ENCODE measurements around the gene TPSD1. TPM values are rescaled to one million over a fixed set of nuclear protein-coding genes. Genes with fewer than 3 reads are reported as not detected.

The TPSD1 gene
- total RNA-seq, 6 experiments from 2014 or later, result not detected

DNA sequence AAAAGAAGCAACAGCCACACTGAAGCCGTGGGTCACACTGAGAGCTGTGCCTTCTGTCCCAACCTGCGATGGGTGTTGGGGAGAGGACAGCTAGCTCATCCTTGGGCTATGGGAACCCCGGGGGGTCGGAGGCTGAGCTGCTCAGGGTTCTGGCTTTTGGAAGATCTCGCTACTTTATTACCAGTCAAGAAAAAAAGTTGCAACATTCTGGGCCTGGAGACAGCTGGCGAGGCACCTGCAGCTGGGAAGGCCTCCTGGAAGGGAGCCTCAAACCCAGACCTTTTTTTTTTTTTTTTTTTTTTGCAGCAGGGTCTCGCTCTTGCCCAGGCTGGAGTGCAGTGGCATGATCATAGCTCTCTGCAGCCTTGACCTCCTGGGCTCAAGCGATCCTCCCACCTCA lies 24.9 kb downstream of the TPSD1 start:
- H3K4me3 Mint-ChIP-seq, result no peak overlapping the region
- no peak for DNase-seq
- H3K27me3 Mint-ChIP-seq (ENCODE audit: insufficient read depth), result peaks cover 26% of the 10 kb centered on the region
- no peaks in the 10 kb centered on the region for H3K36me3 Mint-ChIP-seq (ENCODE audit: low read depth)
- no peak overlapping the region for H3K27ac Mint-ChIP-seq
- TF ChIP-seq, protein P1, sequence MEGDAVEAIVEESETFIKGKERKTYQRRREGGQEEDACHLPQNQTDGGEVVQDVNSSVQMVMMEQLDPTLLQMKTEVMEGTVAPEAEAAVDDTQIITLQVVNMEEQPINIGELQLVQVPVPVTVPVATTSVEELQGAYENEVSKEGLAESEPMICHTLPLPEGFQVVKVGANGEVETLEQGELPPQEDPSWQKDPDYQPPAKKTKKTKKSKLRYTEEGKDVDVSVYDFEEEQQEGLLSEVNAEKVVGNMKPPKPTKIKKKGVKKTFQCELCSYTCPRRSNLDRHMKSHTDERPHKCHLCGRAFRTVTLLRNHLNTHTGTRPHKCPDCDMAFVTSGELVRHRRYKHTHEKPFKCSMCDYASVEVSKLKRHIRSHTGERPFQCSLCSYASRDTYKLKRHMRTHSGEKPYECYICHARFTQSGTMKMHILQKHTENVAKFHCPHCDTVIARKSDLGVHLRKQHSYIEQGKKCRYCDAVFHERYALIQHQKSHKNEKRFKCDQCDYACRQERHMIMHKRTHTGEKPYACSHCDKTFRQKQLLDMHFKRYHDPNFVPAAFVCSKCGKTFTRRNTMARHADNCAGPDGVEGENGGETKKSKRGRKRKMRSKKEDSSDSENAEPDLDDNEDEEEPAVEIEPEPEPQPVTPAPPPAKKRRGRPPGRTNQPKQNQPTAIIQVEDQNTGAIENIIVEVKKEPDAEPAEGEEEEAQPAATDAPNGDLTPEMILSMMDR (IDR thresholded peaks at IDR 0.05), result no peak
- H3K9me3 Mint-ChIP-seq, result no peaks in the 10 kb centered on the region
- no peaks in the 10 kb centered on the region for H3K4me1 Mint-ChIP-seq (ENCODE audit: low read depth)

DNA sequence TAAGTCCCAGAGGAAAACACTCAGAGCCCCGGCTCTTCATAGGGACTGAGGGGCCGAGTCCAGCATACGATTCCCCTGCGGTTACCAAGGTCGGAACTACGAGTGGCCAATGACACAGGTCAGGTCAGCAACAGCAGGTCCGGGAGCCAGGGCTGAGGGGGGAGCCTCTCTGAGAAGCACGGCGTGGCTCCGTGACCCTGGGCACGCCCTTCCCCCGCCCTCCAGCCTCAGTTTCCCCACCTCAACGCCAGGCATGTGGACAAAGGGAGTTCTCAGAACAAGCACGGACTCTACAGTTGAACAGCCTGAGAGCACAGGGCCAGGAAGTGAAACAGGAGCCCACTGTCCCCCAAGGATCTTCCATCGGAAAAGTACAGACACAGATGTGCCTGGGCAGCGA lies 25.6 kb downstream of the TPSD1 start:
- Mint-ChIP-seq H3K4me3 (no peak overlapping the region), H3K9me3 (no peaks in the 10 kb centered on the region), H3K27ac (no peak overlapping the region), H3K36me3 (ENCODE audit: low read depth) (no peaks in the 10 kb centered on the region), H3K27me3 (ENCODE audit: insufficient read depth) (peaks cover 27% of the 10 kb centered on the region), H3K4me1 (ENCODE audit: low read depth) (no peaks in the 10 kb centered on the region)
- no peak for DNase-seq
- TF ChIP-seq, protein P1 (IDR thresholded peaks at IDR 0.05), result no peak

DNA sequence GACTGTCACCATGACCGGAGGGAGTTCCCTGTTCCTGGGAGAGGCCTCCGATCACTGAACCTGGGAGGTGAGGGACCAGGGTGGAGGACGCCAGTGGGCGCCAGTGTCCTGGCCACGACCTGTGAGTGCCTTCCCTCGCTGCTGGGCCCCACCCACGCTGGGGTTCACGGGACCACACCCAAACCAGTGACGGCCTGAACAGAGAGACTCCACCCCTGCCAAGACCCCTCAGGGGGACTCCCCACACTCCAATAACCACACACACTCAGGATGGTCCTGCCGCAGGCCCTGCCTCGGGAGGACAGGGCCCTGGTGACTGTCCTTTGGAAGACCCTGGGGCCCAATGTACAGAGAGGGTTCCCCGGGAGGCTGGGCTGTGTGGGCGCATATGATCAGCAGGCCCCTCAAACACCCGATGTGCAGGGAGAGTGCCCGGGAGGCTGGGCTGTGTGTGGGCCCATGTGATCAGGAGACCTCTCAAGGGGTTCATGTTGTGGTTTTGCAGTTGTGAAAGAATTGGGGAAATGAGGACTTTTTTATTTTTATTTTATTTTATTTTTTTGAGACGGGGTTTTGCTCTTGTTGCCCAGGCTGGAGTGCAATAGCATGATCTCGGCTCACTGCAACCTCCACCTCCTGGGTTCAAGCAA lies 26.6 kb downstream of the TPSD1 start:
- H3K4me3 Mint-ChIP-seq, result no peak overlapping the region
- no peak for DNase-seq

DNA sequence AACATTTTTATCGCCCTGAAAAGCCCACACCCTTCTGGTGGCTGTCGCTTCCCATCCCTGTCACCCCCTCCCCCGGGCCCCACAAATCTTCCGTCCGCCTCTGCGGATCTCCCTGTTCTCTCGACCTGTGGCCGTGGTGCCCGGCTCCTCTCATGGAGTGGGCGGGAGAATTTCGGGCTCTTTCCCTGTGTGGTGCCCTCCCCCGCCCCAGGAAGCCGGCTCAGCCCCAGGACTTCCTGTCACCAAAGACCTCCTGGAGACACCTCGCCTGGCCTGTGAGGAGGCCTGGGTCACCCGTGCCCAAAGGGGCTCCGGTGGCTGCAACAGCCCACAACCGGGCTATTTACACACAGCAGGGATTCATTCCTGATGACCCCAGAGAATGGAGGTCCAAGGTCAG lies 27.4 kb downstream of the TPSD1 start:
- H3K27ac Mint-ChIP-seq, result no peak overlapping the region
- H3K27me3 Mint-ChIP-seq (ENCODE audit: insufficient read depth), result peaks cover 29% of the 10 kb centered on the region
- H3K9me3 Mint-ChIP-seq, result no peaks in the 10 kb centered on the region
- DNase-seq, result no peak
- H3K4me3 Mint-ChIP-seq, result no peak overlapping the region
- no peaks in the 10 kb centered on the region; the same call in 1 of the 2 replicates for H3K4me1 Mint-ChIP-seq (ENCODE audit: low read depth)
- TF ChIP-seq, protein P1 (IDR thresholded peaks at IDR 0.05), result no peak
- no peaks in the 10 kb centered on the region for H3K36me3 Mint-ChIP-seq (ENCODE audit: low read depth)

More for the DNA sequence above, 26.6 kb downstream of the TPSD1 start:
- Mint-ChIP-seq H3K4me1 (ENCODE audit: low read depth) (no peaks in the 10 kb centered on the region), H3K36me3 (ENCODE audit: low read depth) (no peaks in the 10 kb centered on the region), H3K9me3 (no peaks in the 10 kb centered on the region), H3K27me3 (ENCODE audit: insufficient read depth) (peaks cover 27% of the 10 kb centered on the region), H3K27ac (no peak overlapping the region)
- TF ChIP-seq, protein P1 (IDR thresholded peaks at IDR 0.05), result no peak

DNA sequence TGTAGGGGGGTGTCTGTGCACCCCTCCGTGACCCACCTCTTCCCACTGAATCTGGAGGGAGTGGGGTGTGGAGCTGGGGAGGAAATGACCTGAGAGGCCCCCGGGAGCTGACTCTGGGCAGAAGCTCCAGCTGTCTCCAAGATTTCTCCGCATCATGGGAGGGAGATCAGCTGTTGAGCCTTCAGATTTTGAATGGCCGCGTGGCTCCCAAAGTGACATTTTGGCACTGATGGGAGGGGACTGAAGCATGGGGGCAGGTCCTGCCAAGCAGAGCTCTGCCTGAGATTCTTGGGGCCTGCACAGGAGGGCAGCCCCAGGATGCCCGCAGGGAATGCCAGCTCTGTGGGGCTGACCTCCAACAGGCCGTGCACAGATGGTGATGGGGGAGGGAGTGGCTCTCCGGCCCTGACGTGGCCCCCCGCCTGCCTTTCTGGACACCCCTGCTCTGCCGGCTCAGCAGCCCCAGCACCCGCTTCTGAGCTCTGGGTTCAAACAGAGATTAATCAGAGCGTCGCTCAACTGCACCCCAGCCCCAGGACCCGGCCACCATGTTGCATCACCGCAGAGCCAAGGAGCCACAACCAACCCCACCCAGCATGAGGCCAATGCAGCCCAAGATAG lies 28.2 kb downstream of the TPSD1 start:
- Mint-ChIP-seq H3K27me3 (ENCODE audit: insufficient read depth) (peaks cover 31% of the 10 kb centered on the region), H3K9me3 (no peaks in the 10 kb centered on the region), H3K4me1 (ENCODE audit: low read depth) (no peaks in the 10 kb centered on the region; the same call in 1 of the 2 replicates), H3K36me3 (ENCODE audit: low read depth) (no peaks in the 10 kb centered on the region), H3K27ac (no peak overlapping the region), H3K4me3 (no peak overlapping the region)
- TF ChIP-seq, protein P1 (IDR thresholded peaks at IDR 0.05), result no peak
- no peak for DNase-seq
